ENCODE data around the gene EIF5. TPM values are rescaled to one million over a fixed set of nuclear protein-coding genes. Genes with fewer than 3 reads are reported as not detected.

EIF5 gene
- total RNA-seq, 4 donors from 2014 or later = 210 to 312 (median 266) TPM

DNA sequence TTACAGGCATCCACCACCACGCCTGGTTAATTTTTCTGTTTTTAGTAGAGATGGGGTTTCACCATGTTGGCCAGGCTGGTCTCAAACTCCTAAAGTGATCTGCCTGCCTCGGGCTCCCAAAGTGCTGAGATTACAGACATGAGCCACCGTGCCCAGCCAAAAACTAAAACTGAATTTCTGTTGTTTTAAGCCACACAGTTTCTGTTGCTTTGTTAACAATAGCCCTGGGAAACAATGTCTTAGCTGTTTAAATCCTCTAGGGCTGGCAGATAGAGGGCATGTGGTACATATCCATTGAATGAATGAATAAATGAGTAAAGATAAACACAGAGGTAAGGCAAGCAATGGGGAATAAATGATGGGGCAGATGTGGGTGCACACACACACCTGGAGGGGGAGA, 8.0 kb upstream of the EIF5 start:
- H3K27me3 ChIP-seq = peaks cover 3% of the 10 kb centered on the region
- no peaks in the 10 kb centered on the region for H3K4me1 ChIP-seq
- TF ChIP-seq, protein P1, sequence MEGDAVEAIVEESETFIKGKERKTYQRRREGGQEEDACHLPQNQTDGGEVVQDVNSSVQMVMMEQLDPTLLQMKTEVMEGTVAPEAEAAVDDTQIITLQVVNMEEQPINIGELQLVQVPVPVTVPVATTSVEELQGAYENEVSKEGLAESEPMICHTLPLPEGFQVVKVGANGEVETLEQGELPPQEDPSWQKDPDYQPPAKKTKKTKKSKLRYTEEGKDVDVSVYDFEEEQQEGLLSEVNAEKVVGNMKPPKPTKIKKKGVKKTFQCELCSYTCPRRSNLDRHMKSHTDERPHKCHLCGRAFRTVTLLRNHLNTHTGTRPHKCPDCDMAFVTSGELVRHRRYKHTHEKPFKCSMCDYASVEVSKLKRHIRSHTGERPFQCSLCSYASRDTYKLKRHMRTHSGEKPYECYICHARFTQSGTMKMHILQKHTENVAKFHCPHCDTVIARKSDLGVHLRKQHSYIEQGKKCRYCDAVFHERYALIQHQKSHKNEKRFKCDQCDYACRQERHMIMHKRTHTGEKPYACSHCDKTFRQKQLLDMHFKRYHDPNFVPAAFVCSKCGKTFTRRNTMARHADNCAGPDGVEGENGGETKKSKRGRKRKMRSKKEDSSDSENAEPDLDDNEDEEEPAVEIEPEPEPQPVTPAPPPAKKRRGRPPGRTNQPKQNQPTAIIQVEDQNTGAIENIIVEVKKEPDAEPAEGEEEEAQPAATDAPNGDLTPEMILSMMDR (IDR thresholded peaks at IDR 0.05) = no peak
- TF ChIP-seq POLR2AphosphoS5 (IDR thresholded peaks at IDR 0.05) = no peak
- TF ChIP-seq EP300 (IDR thresholded peaks at IDR 0.05; ENCODE audit: low read depth) = no peak
- no peak for TF ChIP-seq POLR2A (IDR thresholded peaks at IDR 0.05)
- 63 to 86% methylated on average over 1 to 3 of the region's 3 CpGs for WGBS, 2 donors (ENCODE audit: low coverage in 1 of 2)
- H3K27ac ChIP-seq = no peak overlapping the region
- no peaks in the 10 kb centered on the region for H3K36me3 ChIP-seq
- in situ Hi-C loops (cut with MboI; ENCODE audit: low pct_ligation_motif_present in 1 of 4, low pct_unique_long_range_greater_than_20kb in 1 of 4, low sequenced_read_pairs in 3 of 4) = no loop called here
- no peak for DNase-seq
- no peaks in the 10 kb centered on the region for H3K9me3 ChIP-seq
- intact Hi-C loops (cut with DNase I; ENCODE audit: low total_unique reads) = no loop called here
- H3K4me3 ChIP-seq = no peak overlapping the region

GRCh38 chr14:103328941-103329340, 5.1 kb upstream of the EIF5 start:
- Histone ChIP-seq H3K9me3 (no peaks in the 10 kb centered on the region), H3K4me3 (no peak overlapping the region), H3K4me1 (peaks cover 0 to 13% (median 9%) of the 10 kb centered on the region in 4 donors), H3K36me3 (no peaks in the 10 kb centered on the region), H3K27me3 (peaks cover under 1% of the 10 kb centered on the region), H3K27ac (no peak overlapping the region)
- intact Hi-C loops (cut with DNase I; ENCODE audit: low total_unique reads) = no loop called here
- DNase-seq = no peak
- TF ChIP-seq EP300 (IDR thresholded peaks at IDR 0.05; ENCODE audit: low read depth) (no peak), POLR2A (IDR thresholded peaks at IDR 0.05) (no peak), POLR2AphosphoS5 (IDR thresholded peaks at IDR 0.05) (no peak)
- TF ChIP-seq, protein P1 (IDR thresholded peaks at IDR 0.05) = no peak
- 95% methylated on average over 5 of the region's 5 CpGs; no CpG with 5 or more reads in 1 of the 2 donors for WGBS, 2 donors (ENCODE audit: low coverage in 1 of 2)
- in situ Hi-C loops (cut with MboI; ENCODE audit: low pct_ligation_motif_present in 1 of 4, low pct_unique_long_range_greater_than_20kb in 1 of 4, low sequenced_read_pairs in 3 of 4) = no loop called here

DNA sequence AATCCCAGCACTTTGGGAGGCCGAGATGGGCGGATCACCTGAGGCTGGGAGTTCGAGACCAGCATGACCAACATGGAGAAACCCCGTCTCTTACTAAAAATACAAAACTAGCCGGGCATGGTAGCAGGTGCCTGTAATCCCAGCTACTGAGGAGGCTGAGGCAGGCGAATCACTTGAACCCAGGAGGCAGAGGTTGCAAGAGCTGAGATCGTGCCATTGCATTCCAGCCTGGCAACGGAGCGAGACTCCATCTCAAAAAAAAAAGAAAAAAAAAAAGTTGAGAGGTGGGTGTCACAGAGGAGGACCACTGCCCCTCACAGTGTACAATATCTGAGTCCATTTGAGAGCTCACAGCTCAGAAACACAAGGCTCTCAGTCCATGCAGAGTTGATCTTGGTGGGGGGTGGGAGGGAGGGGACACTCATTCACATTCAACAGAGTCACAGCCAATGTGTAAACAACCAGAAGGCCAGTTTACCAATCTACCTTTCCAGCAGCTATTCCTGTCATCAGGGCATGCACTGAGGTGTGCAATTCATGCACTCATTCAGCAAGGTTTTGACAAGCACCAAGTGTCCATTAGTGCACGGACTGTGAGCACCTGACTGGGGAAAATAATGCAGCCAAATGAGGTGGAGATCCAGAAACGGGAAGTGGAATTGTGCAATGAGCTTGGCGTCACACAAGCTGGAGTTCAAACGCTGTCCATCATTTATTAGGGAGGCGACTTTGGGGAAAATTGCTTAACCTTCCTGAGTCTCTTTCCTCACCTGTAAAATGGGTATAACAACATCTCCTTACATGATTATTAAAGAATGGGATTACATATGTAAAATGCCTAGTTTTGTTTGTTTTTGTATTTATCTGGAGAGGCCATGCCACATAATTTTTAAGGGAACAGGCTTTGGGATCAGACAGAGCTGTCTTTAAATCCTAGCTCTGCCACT, 4.4 kb upstream of the EIF5 start:
- H3K27me3 ChIP-seq = no peaks in the 10 kb centered on the region
- WGBS, 2 donors (ENCODE audit: low coverage in 1 of 2) = 54 to 72% methylated on average over 6 to 14 of the region's 14 CpGs
- no peak overlapping the region for H3K4me3 ChIP-seq
- peaks cover 0 to 13% (median 9%) of the 10 kb centered on the region in 4 donors for H3K4me1 ChIP-seq
- peak; percentile 37 for DNase-seq
- H3K27ac ChIP-seq = no peak overlapping the region
- no peak for TF ChIP-seq POLR2AphosphoS5 (IDR thresholded peaks at IDR 0.05)
- TF ChIP-seq EP300 (IDR thresholded peaks at IDR 0.05; ENCODE audit: low read depth) = no peak
- TF ChIP-seq POLR2A (IDR thresholded peaks at IDR 0.05) = no peak
- TF ChIP-seq, protein P1 (IDR thresholded peaks at IDR 0.05) = no peak
- in situ Hi-C loops (cut with MboI; ENCODE audit: low pct_ligation_motif_present in 1 of 4, low pct_unique_long_range_greater_than_20kb in 1 of 4, low sequenced_read_pairs in 3 of 4) = loop anchor here in 1 of 4 donors (10.0 kb wide), 1 partner anchor 55 kb away; the partner anchor contains the start of gene MARK3
- intact Hi-C loops (cut with DNase I; ENCODE audit: low total_unique reads) = no loop called here
- H3K36me3 ChIP-seq = no peaks in the 10 kb centered on the region
- no peaks in the 10 kb centered on the region for H3K9me3 ChIP-seq

- WGBS, 2 donors (ENCODE audit: low coverage in 1 of 2) = 63 to 67% methylated on average over 2 of the region's 2 CpGs
- DNase-seq = no peak
- Histone ChIP-seq H3K27ac (no peak overlapping the region), H3K9me3 (no peaks in the 10 kb centered on the region), H3K4me1 (peaks cover under 1 to 17% (median 12%) of the 10 kb centered on the region in 4 donors), H3K36me3 (peaks cover 0 to 2% (median under 1%) of the 10 kb centered on the region in 4 donors), H3K4me3 (no peak overlapping the region), H3K27me3 (no peaks in the 10 kb centered on the region)
- in situ Hi-C loops (cut with MboI; ENCODE audit: low pct_ligation_motif_present in 1 of 4, low pct_unique_long_range_greater_than_20kb in 1 of 4, low sequenced_read_pairs in 3 of 4) = loop anchor here in 1 of 4 donors (10.0 kb wide), 1 partner anchor 54 kb away; the partner anchor contains the start of gene MARK3
- TF ChIP-seq POLR2A (IDR thresholded peaks at IDR 0.05) (no peak), POLR2AphosphoS5 (IDR thresholded peaks at IDR 0.05) (no peak), EP300 (IDR thresholded peaks at IDR 0.05; ENCODE audit: low read depth) (no peak)
- TF ChIP-seq, protein P1 (IDR thresholded peaks at IDR 0.05) = no peak
- intact Hi-C loops (cut with DNase I; ENCODE audit: low total_unique reads) = no loop called here
Observed at GRCh38 chr14:103330536-103330935, 3.5 kb upstream of the EIF5 start.
